Gastroesophageal sphincter (tissue), 4 donors: ENCODE data around the gene DDX42. TPM values are rescaled to one million over a fixed set of nuclear protein-coding genes. Genes with fewer than 3 reads are reported as not detected.
"Not testable (repeated sequence)": the region's sequence is repeated elsewhere in the genome, so short reads cannot be mapped to it uniquely, and the experiment has no call there.

Experiments used
- ATAC-seq: fragments of 150-250 bp; one replicate; pipeline ENCODE4 v1.9.1; 2016; ENCODE audit warnings: mild to moderate bottlenecking, moderate library complexity
- H3K27ac ChIP-seq, 4 donors: fragments of 200-600 bp; sonication (generic) in 3 of 4; 1 replicate in 3 of 4; 2 replicates in 1 of 4; pipeline ENCODE4 v1.5.1; 2016 to 2019
- H3K27me3 ChIP-seq: fragments of 200-600 bp; sonication (generic); one replicate; pipeline ENCODE4 v1.5.1; 2019
- H3K36me3 ChIP-seq, 2 donors: fragments of 200-600 bp; sonication (generic); one replicate each; pipeline ENCODE4 v1.5.1; 2019; ENCODE audit warnings: control low read depth in 1 of 2
- H3K4me1 ChIP-seq, 3 donors: fragments of 200-600 bp; sonication (generic); 1 replicate in 2 of 3; 2 replicates in 1 of 3; pipeline ENCODE4 v1.5.1; 2016 to 2019; ENCODE audit warnings: control low read depth in 2 of 3
- H3K4me3 ChIP-seq, 2 donors: fragments of 200-600 bp; sonication (generic); one replicate each; pipeline ENCODE4 v1.5.1; 2019; ENCODE audit warnings: mild to moderate bottlenecking in 1 of 2, moderate library complexity in 1 of 2
- H3K9me3 ChIP-seq, 3 donors: fragments of 200-600 bp; sonication (generic); one replicate each; pipeline ENCODE4 v1.5.1; 2017 to 2019; ENCODE audit warnings: control low read depth in 2 of 3
- CTCF ChIP-seq, 4 experiments: fragments of 200-600 bp in 2 of 4; fragments of 450-650 bp in 2 of 4; sonication (generic) in 1 of 4; IDR thresholded peaks; one replicate each; pipeline ENCODE4 v1.5.1; 2017 to 2019; ENCODE audit warnings: antibody characterized with exemption in 4 of 4, mild to moderate bottlenecking in 2 of 4, moderate library complexity in 2 of 4
- EP300 ChIP-seq: sonication (generic); formaldehyde crosslinking; IDR thresholded peaks from one replicate; pipeline ENCODE4 v1.6.1; 2017; ENCODE audit warnings: antibody characterized with exemption, mild to moderate bottlenecking
- POLR2A ChIP-seq, 2 donors: fragments of 450-650 bp; IDR thresholded peaks; one replicate each; pipeline ENCODE4 v1.6.1; 2017; ENCODE audit warnings: antibody characterized with exemption in 2 of 2, mild to moderate bottlenecking in 2 of 2, moderate library complexity in 1 of 2
- POLR2AphosphoS5 ChIP-seq: sonication (generic); formaldehyde crosslinking; IDR thresholded peaks from one replicate; pipeline ENCODE4 v1.6.1; 2017; ENCODE audit warnings: antibody characterized with exemption
- WGBS, 2 donors: methylation state at CpG; one replicate each; pipeline ENCODE4 v1.1.5; 2018; ENCODE audit warnings: low coverage in 1 of 2; 5-methylcytosine and 5-hydroxymethylcytosine counted together
- total RNA-seq, 4 donors: library from RNA; depleted of rRNA; stranded (reverse); fragments of >200 nt; gene quantifications; one replicate each; pipeline ENCODE4 v1.1.0, GENCODE V29; 2016

The DDX42 gene
- total RNA-seq, 4 donors from 2014 or later, result 66.6 to 126 (median 98.8) TPM

GRCh38 chr17:63841350-63842172 lies 67.6 kb downstream of the DDX42 start:
- no peaks in the 10 kb centered on the region for H3K27me3 ChIP-seq
- TF ChIP-seq EP300, result no peak
- no peak for TF ChIP-seq CTCF (IDR thresholded peaks at IDR 0.05)
- no peak for TF ChIP-seq POLR2AphosphoS5
- no peak for TF ChIP-seq POLR2A (IDR thresholded peaks at IDR 0.05)
- WGBS, 2 donors, result 0 to 16% methylated on average over 5 to 6 of the region's 26 CpGs
- ATAC-seq, result peak; percentile 4
- peaks cover 0 to 13% of the 10 kb centered on the region in 2 donors for H3K36me3 ChIP-seq
- peak overlapping the region; percentile 91 to 98 (median 97) for H3K27ac ChIP-seq
- peaks cover 2 to 65% (median 38%) of the 10 kb centered on the region in 3 donors for H3K4me1 ChIP-seq
- H3K9me3 ChIP-seq, result no peaks in the 10 kb centered on the region
- H3K4me3 ChIP-seq, result peak overlapping the region; percentile 89 to 98

- Histone ChIP-seq H3K4me3 (peak overlapping the region; percentile 89 to 98), H3K27ac (peak overlapping the region; percentile 91 to 98 (median 97)), H3K9me3 (no peaks in the 10 kb centered on the region), H3K27me3 (no peaks in the 10 kb centered on the region), H3K36me3 (peaks cover 0 to 7% of the 10 kb centered on the region in 2 donors), H3K4me1 (peaks cover 2 to 59% (median 36%) of the 10 kb centered on the region in 3 donors)
- 0% methylated on average over 1 to 2 of the region's 36 CpGs for WGBS, 2 donors
- ATAC-seq, result peak; percentile 3
- TF ChIP-seq EP300, result no peak
- no peak for TF ChIP-seq POLR2AphosphoS5
- TF ChIP-seq POLR2A (IDR thresholded peaks at IDR 0.05), result no peak
- TF ChIP-seq CTCF (IDR thresholded peaks at IDR 0.05), result no peak
Observed at GRCh38 chr17:63842173-63842539, 68.2 kb downstream of the DDX42 start.

GRCh38 chr17:63842540-63843386 lies 68.8 kb downstream of the DDX42 start, which contains the start of gene SMARCD2:
TSS of gene SMARCD2 (minus strand) at chr17:63842685. CDS start at chr17:63842674, 11 bp downstream.
- peaks cover 2 to 53% (median 30%) of the 10 kb centered on the region in 3 donors for H3K4me1 ChIP-seq
- H3K4me3 ChIP-seq, result peak within 1 kb of the TSS; percentile 89 to 98
- H3K27me3 ChIP-seq, result no peaks in the 10 kb centered on the region
- H3K9me3 ChIP-seq, result no peaks in the 10 kb centered on the region
- WGBS, 2 donors, result 0% methylated on average over 11 of the region's 92 CpGs; no CpG with 5 or more reads in 1 of the 2 donors
- ATAC-seq, result peak; percentile 87
- H3K27ac ChIP-seq, result peak within 1 kb of the TSS; percentile 91 to 98 (median 97)
- TF ChIP-seq POLR2AphosphoS5, result peak; percentile 72
- peak; percentile 49 to 62 for TF ChIP-seq POLR2A (IDR thresholded peaks at IDR 0.05)
- TF ChIP-seq EP300, result no peak
- TF ChIP-seq CTCF (IDR thresholded peaks at IDR 0.05), result peak in 1 of 4 experiments; percentile 25
- H3K36me3 ChIP-seq, result peaks cover 0 to 1% of the 10 kb centered on the region in 2 donors

- 2 to 20% methylated on average over 1 to 9 of the region's 19 CpGs for WGBS, 2 donors
- not testable (repeated sequence) for H3K36me3 ChIP-seq, H3K27me3 ChIP-seq, H3K9me3 ChIP-seq
- TF ChIP-seq POLR2AphosphoS5, result peak; percentile 38
- H3K4me3 ChIP-seq, result peak overlapping the region; percentile 28 to 98
- H3K27ac ChIP-seq, result peak overlapping the region; percentile 55 to 98 (median 97)
- peak; percentile 9 for ATAC-seq
- peaks cover 2 to 49% (median 24%) of the 10 kb centered on the region in 3 donors for H3K4me1 ChIP-seq
Observed at GRCh38 chr17:63843387-63843888, 69.5 kb downstream of the DDX42 start.
